Right kidney (tissue), 1 donor: ENCODE results near the gene SAE1.
"Not testable (repeated sequence)": the region's sequence is repeated elsewhere in the genome, so short reads cannot be mapped to it uniquely, and the experiment has no call there.

Experiments
- DNase-seq: peaks from one replicate; pipeline ENCODE4 v3.0.0-alpha.2; 2016

The SAE1 gene

GRCh38 chr19:47125669-47125938 is 5.0 kb upstream of the SAE1 start:
- no peak for DNase-seq

DNA sequence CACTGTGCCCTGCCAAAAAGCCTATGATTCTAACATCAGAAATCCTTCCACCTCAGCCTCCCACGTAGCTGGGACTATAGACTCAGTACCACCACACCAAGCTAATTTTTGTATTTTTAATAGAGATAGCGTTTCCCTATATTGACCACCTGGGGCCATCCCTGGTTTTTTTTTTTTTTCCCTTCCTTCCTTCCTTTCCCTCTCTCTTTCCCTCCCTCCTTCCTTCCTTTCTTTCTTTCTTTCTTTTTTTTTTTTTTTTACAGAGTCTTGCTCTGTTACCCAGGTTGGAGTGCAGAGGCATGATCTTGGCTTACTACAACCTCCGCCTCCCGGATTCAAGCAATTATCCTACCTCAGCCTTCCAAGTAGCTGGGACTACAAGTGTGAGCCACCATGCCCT is 1.1 kb upstream of the SAE1 start:
- DNase-seq = no peak

- no peak for DNase-seq
Measured at GRCh38 chr19:47130120-47130588, 481 bp upstream of the SAE1 start.

- DNase-seq = no peak
Measured at GRCh38 chr19:47132194-47132852, 1.7 kb downstream of the SAE1 start.

DNA sequence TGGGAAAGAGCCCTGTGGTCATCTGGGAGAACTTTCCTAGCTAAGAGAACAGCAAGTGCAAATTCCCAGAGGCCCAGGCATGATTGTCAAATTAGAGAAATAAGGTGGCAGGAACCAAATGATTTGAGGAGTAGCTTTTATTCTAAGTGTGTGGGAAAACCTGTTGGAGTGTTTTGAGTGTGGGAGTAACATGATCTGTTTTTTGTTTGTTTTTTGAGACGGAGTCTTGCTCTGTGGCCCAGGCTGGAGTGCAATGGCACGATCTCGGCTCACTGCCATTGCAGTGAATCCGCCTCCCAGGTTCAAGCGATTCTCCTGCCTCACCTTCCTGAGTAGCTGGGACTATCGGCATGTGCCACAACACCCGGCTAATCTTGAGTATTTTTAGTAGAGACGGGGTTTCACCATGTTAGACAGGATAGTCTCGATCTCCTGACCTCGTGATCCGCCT is 2.4 kb downstream of the SAE1 start:
- DNase-seq = no peak

DNA sequence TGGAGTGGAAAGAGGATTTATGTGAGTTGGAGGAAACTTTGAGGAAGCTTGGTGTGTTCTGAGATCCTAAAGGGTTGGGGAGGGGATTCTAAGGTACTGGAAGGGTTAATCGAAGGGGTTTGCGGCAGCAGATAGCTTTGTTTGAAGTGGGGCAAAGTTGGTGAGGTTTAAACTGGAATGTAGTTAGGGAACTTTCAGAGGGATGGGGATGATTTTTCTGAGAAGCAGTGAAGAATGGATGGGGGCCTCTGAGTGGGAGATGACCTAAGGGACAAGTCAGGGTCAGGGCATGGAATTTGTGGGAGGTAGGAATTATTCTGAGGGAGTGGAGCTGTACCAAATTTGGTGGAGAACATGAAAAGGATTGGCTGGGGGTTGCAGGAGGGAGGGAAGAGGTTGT is 3.9 kb downstream of the SAE1 start:
- DNase-seq = no peak

DNA sequence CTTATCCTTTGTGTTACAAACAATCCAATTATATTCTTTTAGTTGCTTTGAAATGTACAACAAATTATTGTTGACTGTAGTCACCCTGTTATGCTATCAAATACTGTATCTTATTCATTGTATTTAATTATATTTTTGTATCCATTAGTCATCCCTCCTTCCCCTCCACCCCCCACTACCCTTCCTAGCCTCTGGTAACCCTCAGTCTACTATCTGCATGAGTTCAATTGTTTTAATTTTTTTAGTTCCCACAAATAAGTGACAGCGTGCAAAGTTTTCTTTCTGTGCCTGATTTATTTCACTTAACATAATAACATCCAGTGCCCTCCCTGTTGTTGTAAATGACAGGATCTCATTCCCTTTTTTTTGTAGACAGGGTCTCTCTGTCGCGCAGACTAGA is 4.5 kb downstream of the SAE1 start:
- DNase-seq = no peak

GRCh38 chr19:47141252-47141651 is 10.6 kb downstream of the SAE1 start:
- not testable (repeated sequence) for DNase-seq

GRCh38 chr19:47141695-47142094 is 11.1 kb downstream of the SAE1 start:
- no peak for DNase-seq

GRCh38 chr19:47142779-47143178 is 12.1 kb downstream of the SAE1 start:
- DNase-seq = no peak

DNA sequence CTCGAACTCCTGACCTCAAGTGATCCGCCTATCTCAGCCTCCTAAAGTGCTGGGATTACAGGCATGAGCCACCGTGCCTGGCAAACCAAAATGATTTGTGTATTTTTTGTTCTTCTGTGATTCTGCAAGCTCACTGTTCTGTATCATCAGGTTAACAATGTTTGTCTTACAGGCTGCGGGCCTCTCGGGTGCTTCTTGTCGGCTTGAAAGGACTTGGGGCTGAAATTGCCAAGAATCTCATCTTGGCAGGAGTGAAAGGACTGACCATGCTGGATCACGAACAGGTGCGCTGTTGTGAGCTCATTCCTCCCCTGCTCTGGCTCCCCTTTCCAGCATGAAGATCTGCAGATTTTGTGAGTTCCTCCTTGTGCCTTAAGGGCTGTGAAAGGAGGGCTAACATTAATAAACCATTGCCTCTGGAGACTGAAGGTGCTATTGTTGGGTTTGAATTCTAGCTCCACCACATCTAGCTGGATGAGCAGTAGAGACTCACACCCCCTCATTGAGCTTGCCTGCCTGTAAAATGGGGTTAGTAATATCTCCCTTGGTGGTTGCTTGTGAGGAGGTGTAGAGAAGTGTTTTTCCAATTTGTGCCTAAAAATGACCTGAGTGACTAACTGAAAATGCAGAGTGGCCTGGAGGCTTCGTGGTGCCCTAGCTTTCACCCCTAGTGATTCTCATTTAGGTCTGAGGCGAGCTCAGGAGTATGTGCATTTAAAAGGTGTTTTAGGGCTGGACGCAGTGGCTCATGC is 12.9 kb downstream of the SAE1 start:
- no peak for DNase-seq

DNA sequence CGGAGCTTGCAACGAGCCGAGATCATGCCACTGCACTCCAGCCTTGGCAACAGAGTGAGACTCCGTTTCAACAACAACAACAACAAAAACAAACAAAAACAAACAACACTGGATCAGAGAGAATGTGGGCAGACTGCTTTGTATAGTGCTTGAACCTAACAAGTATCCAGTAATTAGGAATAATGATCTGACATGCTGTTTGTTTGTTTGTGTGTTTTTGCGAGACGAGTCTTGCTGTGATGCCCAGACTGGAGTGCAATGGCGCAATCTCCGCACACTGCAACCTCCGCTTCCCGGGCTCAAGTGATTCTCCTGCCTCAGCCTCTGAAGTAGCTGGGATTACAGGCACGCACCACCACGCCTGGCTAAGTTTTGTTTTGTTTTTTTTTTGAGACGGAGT is 14.0 kb downstream of the SAE1 start:
- DNase-seq = no peak

DNA sequence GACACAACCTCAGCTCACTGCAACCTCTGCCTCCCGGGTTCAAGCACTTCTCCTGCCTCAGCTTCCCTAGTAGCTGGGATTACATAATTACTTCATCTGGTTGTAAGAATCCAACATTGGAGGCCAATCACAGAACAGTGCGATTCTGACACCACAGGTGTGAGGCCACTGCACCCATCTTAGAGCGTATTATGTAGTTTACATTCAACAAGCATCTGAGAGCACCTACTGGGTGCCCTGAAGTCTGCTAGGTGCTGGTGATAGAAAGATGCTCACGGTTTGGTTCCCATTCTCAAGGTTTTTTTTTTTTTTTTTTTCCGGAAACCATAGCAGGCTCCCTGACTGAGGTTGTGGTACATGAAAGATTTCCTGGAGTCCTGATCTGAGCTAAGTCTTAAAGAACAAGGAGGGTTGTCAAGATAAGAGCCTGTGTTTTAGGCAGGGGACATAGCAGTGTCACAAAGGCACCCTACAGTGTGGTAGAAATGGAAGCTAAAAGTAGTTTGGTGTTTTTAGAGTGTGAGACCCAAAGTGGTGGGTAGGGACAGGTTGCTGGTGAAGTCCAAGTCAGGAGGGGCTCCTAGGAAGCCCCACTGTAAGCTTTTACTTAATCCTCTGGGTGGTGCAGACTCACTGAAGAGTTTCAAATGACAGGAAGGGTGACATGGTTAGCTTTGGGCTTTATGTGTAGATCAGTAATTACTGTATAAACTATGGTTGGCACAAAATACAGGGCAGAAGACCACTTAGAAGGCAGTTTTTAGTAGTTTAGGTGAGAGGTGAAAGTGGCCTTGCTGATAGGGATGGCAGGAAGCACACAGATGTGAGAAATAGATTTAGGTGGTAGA is 15.2 kb downstream of the SAE1 start:
- no peak for DNase-seq

- no peak for DNase-seq
Measured at GRCh38 chr19:47146920-47147319, 16.3 kb downstream of the SAE1 start.

- no peak for DNase-seq
Measured at GRCh38 chr19:47151627-47152026, 21.0 kb downstream of the SAE1 start.

DNA sequence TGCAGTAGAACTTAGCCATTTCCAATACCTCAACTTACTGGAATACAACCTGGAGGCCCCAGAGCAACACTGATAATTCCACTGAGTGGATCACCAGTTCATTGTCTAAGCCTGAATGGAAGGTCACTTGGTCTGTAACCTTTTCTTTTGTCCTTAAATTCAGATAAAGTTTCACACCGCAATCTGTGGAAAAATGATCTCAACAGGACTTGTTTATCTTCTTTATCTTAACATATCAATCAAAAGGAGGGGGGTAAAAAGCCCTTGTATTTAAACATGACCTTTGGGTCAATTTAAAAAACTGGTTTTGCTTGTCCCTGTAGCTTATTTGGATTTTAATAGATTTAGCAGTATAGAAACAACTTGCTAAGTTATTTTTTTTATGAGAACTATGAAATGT is 21.6 kb downstream of the SAE1 start:
- no peak for DNase-seq

DNA sequence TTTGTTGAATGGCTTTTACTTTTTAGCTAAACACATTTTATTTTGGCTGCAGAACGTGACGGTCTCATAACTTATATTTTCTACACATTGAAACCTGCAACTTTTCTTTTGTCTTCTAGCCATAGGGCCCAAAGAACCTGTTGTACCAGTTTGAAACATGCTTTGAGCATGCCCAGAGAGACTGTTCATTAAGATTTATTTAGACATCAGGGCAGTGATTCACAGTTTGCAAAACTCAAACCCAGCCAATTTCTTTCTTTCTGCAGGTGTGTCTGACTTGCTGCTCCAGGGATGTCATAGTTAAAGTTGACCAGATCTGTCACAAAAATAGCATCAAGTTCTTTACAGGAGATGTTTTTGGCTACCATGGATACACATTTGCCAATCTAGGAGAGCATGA is 22.0 kb downstream of the SAE1 start:
- no peak for DNase-seq

- DNase-seq = no peak
Measured at GRCh38 chr19:47153266-47153665, 22.6 kb downstream of the SAE1 start.

DNA sequence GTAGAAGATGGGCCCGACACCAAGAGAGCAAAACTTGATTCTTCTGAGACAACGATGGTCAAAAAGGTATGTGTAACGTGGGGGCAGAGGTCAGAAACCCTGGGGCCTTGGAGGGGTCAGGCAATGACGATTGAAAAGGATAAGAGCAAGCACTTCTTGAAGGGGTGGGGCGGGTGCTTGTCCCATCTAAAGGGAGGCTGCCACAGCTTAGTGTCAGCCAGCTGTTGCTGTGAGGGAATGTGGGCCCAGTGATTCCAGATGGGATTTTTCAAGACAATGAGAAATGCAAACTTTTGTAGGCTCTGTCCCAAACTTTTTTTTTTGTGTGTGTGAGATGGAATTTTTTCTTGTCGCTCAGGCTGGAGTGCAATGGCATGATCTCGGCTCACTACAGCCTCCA is 24.5 kb downstream of the SAE1 start:
- DNase-seq = no peak

DNA sequence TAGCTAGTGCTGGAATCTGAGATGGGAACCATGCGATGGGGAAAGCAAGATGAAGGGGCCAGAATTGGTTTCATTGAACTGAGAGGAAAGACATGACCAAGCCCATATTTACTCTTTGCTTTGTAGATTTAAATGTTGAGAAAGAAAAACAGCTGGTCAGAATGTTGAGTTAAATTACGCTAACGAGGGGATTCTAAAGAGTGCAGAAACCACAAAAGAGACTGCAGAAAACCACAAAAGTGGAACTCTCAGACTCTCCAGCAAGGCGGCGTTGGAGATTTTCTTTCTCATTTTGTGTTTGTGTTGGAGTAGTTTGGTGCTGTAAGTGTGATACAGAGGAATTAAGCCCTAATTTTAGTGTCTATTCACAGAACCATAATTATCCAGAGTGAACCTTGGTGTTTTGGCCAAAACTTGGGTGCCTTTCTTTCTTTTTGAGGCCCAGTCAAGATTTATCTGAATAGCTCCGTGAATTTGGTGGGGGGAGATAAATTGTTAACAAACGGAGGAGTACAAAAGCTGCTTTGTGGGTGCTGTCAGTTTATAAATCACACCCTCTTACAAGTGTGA is 26.3 kb downstream of the SAE1 start:
- no peak for DNase-seq

DNA sequence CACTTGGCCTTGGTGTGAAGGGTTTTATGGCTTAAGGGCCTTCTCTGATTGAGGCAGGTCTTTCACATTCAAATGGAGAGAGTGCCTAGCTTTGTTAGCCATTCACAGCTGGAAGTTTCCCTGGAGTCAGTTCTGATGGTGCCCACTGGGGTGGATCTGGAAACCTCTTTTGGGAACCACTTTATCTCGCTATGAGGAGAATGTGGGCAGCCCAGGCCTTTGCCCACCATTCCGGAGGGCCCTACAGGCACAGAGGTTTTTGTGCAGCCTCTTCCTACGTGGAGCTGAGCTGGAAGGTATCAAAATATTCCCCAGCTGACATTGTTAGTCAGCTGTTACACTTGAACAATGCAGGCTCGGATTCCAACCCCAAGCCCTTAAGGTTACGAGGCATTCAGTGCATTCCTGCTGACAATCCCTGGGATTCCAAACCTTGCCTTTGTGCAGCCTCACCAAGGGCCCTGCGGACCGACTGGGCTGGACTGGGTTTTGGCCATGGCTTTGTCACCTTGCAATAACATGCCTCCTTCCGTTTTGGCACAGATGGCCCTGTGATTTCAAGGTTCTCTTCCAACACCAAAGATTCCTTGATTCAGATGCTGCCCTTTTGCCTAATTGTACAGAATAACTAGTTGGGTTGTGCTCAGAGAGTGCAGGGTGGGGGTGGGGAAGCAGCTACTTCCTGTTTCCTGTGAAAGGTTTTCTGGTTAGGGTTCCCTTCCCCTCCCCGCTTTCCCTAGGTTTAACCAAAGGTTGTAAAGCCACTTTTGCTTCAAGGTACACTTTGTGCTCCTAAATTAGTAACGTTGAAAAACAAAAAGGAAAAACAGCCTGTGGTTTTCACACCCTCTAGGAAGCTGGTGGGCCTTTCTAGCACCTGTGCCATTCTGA is 27.0 kb downstream of the SAE1 start:
- no peak for DNase-seq

GRCh38 chr19:47158367-47158791 is 27.7 kb downstream of the SAE1 start:
- no peak for DNase-seq
